AG04450 (cell line): Measurements from ENCODE around the gene WDR86. TPM values are rescaled to one million over a fixed set of nuclear protein-coding genes. Genes with fewer than 3 reads are reported as not detected.
A peak's percentile ranks its signal among the peaks of the same experiment; 100 is the strongest.

ENCODE experiments used
- CTCF ChIA-PET: fragments of 300-600, 350-600 bp; formaldehyde crosslinking; extraction: SDS; loops from one replicate; lab custom pipeline; 2022; ENCODE audit warnings: antibody characterized with exemption, inconsistent platforms; lab: Charles Lee
- POLR2A ChIA-PET: fragments of 350-600 bp; formaldehyde crosslinking; extraction: SDS; loops from one replicate; lab custom pipeline; 2021; ENCODE audit warnings: antibody characterized with exemption, inconsistent platforms; lab: Yijun Ruan, JAX
- DNase-seq: peaks from one replicate; pipeline ENCODE4 v3.0.0-alpha.2; 2011; ENCODE audit warnings: low read depth, low spot score
- H3K27ac ChIP-seq: one replicate; pipeline ENCODE4 v1.5.1; 2012; ENCODE audit warnings: low read depth, low read length, control low read depth
- H3K27me3 ChIP-seq: one replicate; pipeline ENCODE4 v1.6.0; 2012; ENCODE audit warnings: low read length; ENCODE audit not compliant: control insufficient read depth, insufficient read depth
- H3K4me3 ChIP-seq: 2 replicates; pipeline ENCODE4 v1.5.1; 2011; ENCODE audit warnings: mild to moderate bottlenecking, low read depth, low read length, control low read depth
- H3K9me3 ChIP-seq: 2 replicates; pipeline ENCODE4 v1.5.1; 2012; ENCODE audit warnings: low read length; ENCODE audit not compliant: control insufficient read depth, insufficient read depth
- polyA plus RNA-seq: library from polyadenylated mRNA; depleted of rRNA; stranded (reverse); fragments of >200 nt; gene quantifications from 2 replicates; pipeline ENCODE4 v1.2.3, GENCODE V29; 2011
- TF ChIP-seq, protein P1 (sequence below): IDR thresholded peaks from 2 replicates; pipeline ENCODE4 v1.5.1; 2011; ENCODE audit warnings: low read depth, low read length, control low read depth, inconsistent platforms

The WDR86 gene
- polyA plus RNA-seq, 1 experiment, result 0.15 TPM

- H3K4me3 ChIP-seq, result peak overlapping the region; percentile 14
- ChIA-PET CTCF (interaction anchor here (0.5 to 6.7 kb wide), 10 partner anchors 30 to 416 kb away, joined by 3 to 109 read pairs (median 3); no protein-coding TSS in a partner anchor), POLR2A (interaction anchor here (0.5 to 3.5 kb wide), 5 partner anchors 25 to 160 kb away, joined by 3 to 17 read pairs (median 5); partner anchors contain the start of gene NUB1)
- no peaks in the 10 kb centered on the region for H3K9me3 ChIP-seq
- H3K27me3 ChIP-seq, result no peaks in the 10 kb centered on the region
- H3K27ac ChIP-seq, result peak overlapping the region; percentile 96
- peak; percentile 37 for DNase-seq
- TF ChIP-seq, protein P1, sequence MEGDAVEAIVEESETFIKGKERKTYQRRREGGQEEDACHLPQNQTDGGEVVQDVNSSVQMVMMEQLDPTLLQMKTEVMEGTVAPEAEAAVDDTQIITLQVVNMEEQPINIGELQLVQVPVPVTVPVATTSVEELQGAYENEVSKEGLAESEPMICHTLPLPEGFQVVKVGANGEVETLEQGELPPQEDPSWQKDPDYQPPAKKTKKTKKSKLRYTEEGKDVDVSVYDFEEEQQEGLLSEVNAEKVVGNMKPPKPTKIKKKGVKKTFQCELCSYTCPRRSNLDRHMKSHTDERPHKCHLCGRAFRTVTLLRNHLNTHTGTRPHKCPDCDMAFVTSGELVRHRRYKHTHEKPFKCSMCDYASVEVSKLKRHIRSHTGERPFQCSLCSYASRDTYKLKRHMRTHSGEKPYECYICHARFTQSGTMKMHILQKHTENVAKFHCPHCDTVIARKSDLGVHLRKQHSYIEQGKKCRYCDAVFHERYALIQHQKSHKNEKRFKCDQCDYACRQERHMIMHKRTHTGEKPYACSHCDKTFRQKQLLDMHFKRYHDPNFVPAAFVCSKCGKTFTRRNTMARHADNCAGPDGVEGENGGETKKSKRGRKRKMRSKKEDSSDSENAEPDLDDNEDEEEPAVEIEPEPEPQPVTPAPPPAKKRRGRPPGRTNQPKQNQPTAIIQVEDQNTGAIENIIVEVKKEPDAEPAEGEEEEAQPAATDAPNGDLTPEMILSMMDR, result no peak
Measured at GRCh38 chr7:151366166-151366879, 43.5 kb downstream of the WDR86 start.

GRCh38 chr7:151363182-151363581 is 46.7 kb downstream of the WDR86 start:
- POLR2A ChIA-PET, result no interaction called here
- no peak for DNase-seq
- TF ChIP-seq, protein P1, result no peak
- H3K27ac ChIP-seq, result no peak overlapping the region
- no peaks in the 10 kb centered on the region for H3K9me3 ChIP-seq
- CTCF ChIA-PET, result interaction anchor here (0.6 to 3.1 kb wide), 3 partner anchors 13 to 397 kb away, joined by 3 to 11 read pairs (median 9); no protein-coding TSS in a partner anchor
- H3K27me3 ChIP-seq, result no peaks in the 10 kb centered on the region
- H3K4me3 ChIP-seq, result no peak overlapping the region

DNA sequence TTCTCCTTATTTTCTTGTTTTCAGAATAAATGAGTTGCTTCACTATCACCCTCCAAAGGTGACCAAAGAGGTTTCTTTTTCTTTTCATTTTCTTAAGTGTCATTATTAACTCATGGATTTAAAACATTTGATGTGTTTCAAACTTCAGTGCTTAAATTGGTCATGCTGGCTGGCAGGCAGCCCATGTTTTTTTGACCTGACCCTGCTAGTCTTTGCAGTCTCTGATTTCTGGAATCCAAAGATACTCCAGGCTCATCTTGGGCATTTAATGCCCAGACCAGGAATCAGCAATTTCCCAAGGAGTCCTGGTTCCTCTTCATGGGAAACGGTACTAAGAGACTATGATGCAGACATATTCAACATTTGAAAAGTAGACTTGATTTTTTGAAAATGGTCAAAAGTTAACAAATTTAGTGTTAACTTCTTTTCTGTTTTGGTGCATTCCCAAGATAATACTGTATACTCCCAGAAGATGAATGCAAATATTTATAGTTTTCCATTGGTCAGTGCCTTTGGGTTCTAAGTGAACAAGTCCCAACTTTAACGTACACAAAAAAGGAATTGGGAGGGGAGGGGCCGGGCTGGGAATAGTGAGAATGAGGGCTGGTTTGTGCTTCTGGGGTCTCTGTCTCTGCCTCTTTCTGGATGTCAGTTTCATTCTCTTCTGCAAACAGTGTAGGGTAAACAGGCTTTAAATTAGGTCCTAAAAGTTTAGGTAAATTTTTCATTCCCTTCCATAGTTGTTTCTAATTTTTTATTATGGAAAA is 48.5 kb downstream of the WDR86 start:
- Histone ChIP-seq H3K27me3 (no peaks in the 10 kb centered on the region), H3K9me3 (no peaks in the 10 kb centered on the region), H3K27ac (no peak overlapping the region), H3K4me3 (no peak overlapping the region)
- POLR2A ChIA-PET, result interaction anchor here (0.6 kb wide), 1 partner anchor 90 kb away, joined by 4 read pairs; no protein-coding TSS in a partner anchor
- DNase-seq, result no peak
- CTCF ChIA-PET, result interaction anchor here (0.6 to 2.0 kb wide), 5 partner anchors 45 to 87 kb away, joined by 3 to 11 read pairs (median 4); no protein-coding TSS in a partner anchor
- TF ChIP-seq, protein P1, result no peak

DNA sequence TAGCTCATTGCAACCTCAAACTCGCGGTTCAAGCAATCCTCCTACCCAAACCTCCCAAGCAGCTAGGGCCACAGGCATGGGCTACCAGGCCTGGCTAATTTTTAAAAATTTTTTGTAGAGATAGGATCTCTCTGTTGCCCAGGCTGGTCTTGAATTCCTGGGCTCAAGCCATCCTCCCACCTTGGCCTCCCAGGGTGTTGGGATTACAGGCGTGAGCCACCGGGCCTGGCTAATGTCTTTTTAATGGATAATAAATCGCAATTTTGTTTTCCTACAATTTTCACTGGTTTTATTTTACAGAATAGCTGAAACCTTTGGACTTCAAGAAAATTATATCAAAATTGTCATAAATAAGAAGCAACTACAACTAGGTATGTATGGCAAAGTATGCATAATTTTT is 57.3 kb downstream of the WDR86 start:
- ChIA-PET CTCF (interaction anchor here (0.8 to 8.7 kb wide), 9 partner anchors 10 to 430 kb away, joined by 3 to 160 read pairs (median 6); no protein-coding TSS in a partner anchor), POLR2A (no interaction called here)
- no peaks in the 10 kb centered on the region for H3K27me3 ChIP-seq
- no peaks in the 10 kb centered on the region for H3K9me3 ChIP-seq
- H3K4me3 ChIP-seq, result no peak overlapping the region
- H3K27ac ChIP-seq, result no peak overlapping the region
- TF ChIP-seq, protein P1, result no peak
- DNase-seq, result no peak
